ENCODE data around the gene OXSM.

The OXSM gene

DNA sequence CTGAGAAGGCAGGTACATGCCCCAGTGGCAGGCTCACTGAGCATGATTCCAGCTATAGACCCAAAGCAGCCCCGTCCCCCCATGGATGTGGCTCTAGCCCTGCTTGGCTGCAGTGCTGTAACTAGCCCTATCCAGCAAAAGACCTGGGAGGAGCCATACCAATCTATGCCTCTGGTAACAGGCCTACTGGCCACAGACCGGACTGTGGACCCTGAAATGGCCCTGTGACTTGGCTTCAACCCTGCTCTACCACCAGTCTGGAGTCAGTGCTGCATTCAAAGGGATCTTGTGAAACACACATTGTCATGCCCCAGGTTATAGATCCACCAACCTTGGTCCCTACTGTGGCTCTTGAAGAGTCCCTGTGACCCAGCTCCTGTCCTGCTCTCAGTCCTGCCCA, 46.7 kb downstream of the OXSM start:
- TF ChIP-seq RARB (CRISPR knock-in tag; IDR thresholded peaks at IDR 0.05) (no peak), SNAI2 (CRISPR knock-in tag; IDR thresholded peaks at IDR 0.05) (no peak), TOX (CRISPR knock-in tag; IDR thresholded peaks at IDR 0.05; ENCODE audit: borderline replicate concordance) (no peak), CSDC2 (CRISPR knock-in tag; IDR thresholded peaks at IDR 0.05) (no peak), TCF4 (CRISPR knock-in tag; IDR thresholded peaks at IDR 0.05; ENCODE audit: borderline replicate concordance) (no peak), ZFP30 (CRISPR knock-in tag; IDR thresholded peaks at IDR 0.05) (no peak), ZNF565 (CRISPR knock-in tag; conservative IDR thresholded peaks at IDR 0.05; ENCODE audit: low read depth) (no peak)
- TF ChIP-seq, protein P1, sequence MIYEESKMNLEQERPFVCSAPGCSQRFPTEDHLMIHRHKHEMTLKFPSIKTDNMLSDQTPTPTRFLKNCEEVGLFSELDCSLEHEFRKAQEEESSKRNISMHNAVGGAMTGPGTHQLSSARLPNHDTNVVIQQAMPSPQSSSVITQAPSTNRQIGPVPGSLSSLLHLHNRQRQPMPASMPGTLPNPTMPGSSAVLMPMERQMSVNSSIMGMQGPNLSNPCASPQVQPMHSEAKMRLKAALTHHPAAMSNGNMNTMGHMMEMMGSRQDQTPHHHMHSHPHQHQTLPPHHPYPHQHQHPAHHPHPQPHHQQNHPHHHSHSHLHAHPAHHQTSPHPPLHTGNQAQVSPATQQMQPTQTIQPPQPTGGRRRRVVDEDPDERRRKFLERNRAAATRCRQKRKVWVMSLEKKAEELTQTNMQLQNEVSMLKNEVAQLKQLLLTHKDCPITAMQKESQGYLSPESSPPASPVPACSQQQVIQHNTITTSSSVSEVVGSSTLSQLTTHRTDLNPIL (CRISPR knock-in tag; IDR thresholded peaks at IDR 0.05; ENCODE audit: low read depth), result no peak
- ATAC-seq, result no peak

DNA sequence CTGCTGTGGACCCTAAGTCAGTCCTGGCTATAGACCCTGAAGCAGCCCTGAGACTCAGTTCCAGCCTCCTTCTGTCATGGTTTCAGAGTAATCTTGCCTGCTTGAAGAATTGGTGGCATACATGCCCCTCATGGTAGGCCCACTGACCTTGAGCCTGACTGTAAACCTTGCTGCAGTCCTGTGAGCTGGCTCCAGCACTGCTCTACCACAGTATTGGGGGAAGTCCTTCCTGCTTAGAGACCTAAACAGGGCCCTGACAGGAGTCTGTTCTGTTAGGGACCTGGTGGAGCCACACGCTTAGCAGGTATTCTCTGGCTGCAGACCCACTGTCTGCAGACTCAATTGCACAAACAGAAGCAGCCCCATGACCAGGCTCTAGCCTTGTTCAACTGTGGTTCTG, 47.1 kb downstream of the OXSM start:
- TF ChIP-seq ZC3H10 (CRISPR knock-in tag; IDR thresholded peaks at IDR 0.05) (no peak), RARB (CRISPR knock-in tag; IDR thresholded peaks at IDR 0.05) (no peak), ZFP30 (CRISPR knock-in tag; IDR thresholded peaks at IDR 0.05) (no peak), SNAI2 (CRISPR knock-in tag; IDR thresholded peaks at IDR 0.05) (no peak), TOX (CRISPR knock-in tag; IDR thresholded peaks at IDR 0.05; ENCODE audit: borderline replicate concordance) (no peak), ZNF8 (CRISPR knock-in tag; IDR thresholded peaks at IDR 0.05) (no peak), PPARA (CRISPR knock-in tag; IDR thresholded peaks at IDR 0.05; ENCODE audit: borderline replicate concordance) (no peak), ZFP3 (CRISPR knock-in tag; IDR thresholded peaks at IDR 0.05) (no peak), BACH2 (CRISPR knock-in tag; IDR thresholded peaks at IDR 0.05; ENCODE audit: borderline replicate concordance) (no peak), OSR1 (CRISPR knock-in tag; IDR thresholded peaks at IDR 0.05) (no peak), ISL1 (CRISPR knock-in tag; IDR thresholded peaks at IDR 0.05) (no peak)
- TF ChIP-seq, protein P2, sequence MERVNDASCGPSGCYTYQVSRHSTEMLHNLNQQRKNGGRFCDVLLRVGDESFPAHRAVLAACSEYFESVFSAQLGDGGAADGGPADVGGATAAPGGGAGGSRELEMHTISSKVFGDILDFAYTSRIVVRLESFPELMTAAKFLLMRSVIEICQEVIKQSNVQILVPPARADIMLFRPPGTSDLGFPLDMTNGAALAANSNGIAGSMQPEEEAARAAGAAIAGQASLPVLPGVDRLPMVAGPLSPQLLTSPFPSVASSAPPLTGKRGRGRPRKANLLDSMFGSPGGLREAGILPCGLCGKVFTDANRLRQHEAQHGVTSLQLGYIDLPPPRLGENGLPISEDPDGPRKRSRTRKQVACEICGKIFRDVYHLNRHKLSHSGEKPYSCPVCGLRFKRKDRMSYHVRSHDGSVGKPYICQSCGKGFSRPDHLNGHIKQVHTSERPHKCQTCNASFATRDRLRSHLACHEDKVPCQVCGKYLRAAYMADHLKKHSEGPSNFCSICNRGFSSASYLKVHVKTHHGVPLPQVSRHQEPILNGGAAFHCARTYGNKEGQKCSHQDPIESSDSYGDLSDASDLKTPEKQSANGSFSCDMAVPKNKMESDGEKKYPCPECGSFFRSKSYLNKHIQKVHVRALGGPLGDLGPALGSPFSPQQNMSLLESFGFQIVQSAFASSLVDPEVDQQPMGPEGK (CRISPR knock-in tag; IDR thresholded peaks at IDR 0.05; ENCODE audit: borderline replicate concordance), result no peak
- TF ChIP-seq, protein P1 (CRISPR knock-in tag; IDR thresholded peaks at IDR 0.05; ENCODE audit: low read depth), result no peak
- no peak for ATAC-seq

DNA sequence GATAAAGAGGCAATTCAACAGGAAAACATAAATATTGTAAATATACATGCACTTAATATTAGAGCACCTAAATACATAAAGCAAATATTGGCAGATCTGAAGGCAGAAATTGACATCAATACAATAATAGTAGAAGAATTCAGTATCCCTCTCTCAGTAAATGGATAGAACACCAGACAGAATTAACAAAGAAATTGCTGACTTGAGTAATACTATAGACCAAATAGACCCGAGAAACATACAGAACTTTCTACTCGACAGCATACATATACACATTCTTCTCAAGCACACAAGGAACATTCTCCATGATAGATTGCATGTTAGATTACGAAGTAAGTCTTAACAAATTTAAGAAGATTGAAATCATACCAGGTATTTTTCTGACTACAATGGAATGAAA, 50.2 kb downstream of the OXSM start:
- ATAC-seq, result no peak
- no peak for TF ChIP-seq ZNF8 (CRISPR knock-in tag; IDR thresholded peaks at IDR 0.05)
- TF ChIP-seq, protein P3, sequence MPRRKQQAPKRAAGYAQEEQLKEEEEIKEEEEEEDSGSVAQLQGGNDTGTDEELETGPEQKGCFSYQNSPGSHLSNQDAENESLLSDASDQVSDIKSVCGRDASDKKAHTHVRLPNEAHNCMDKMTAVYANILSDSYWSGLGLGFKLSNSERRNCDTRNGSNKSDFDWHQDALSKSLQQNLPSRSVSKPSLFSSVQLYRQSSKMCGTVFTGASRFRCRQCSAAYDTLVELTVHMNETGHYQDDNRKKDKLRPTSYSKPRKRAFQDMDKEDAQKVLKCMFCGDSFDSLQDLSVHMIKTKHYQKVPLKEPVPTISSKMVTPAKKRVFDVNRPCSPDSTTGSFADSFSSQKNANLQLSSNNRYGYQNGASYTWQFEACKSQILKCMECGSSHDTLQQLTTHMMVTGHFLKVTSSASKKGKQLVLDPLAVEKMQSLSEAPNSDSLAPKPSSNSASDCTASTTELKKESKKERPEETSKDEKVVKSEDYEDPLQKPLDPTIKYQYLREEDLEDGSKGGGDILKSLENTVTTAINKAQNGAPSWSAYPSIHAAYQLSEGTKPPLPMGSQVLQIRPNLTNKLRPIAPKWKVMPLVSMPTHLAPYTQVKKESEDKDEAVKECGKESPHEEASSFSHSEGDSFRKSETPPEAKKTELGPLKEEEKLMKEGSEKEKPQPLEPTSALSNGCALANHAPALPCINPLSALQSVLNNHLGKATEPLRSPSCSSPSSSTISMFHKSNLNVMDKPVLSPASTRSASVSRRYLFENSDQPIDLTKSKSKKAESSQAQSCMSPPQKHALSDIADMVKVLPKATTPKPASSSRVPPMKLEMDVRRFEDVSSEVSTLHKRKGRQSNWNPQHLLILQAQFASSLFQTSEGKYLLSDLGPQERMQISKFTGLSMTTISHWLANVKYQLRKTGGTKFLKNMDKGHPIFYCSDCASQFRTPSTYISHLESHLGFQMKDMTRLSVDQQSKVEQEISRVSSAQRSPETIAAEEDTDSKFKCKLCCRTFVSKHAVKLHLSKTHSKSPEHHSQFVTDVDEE (CRISPR knock-in tag; IDR thresholded peaks at IDR 0.05), result no peak
- no peak for TF ChIP-seq ZFP30 (CRISPR knock-in tag; IDR thresholded peaks at IDR 0.05)
- TF ChIP-seq, protein P4, sequence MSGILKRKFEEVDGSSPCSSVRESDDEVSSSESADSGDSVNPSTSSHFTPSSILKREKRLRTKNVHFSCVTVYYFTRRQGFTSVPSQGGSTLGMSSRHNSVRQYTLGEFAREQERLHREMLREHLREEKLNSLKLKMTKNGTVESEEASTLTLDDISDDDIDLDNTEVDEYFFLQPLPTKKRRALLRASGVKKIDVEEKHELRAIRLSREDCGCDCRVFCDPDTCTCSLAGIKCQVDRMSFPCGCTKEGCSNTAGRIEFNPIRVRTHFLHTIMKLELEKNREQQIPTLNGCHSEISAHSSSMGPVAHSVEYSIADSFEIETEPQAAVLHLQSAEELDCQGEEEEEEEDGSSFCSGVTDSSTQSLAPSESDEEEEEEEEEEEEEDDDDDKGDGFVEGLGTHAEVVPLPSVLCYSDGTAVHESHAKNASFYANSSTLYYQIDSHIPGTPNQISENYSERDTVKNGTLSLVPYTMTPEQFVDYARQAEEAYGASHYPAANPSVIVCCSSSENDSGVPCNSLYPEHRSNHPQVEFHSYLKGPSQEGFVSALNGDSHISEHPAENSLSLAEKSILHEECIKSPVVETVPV (CRISPR knock-in tag; IDR thresholded peaks at IDR 0.05), result no peak
- TF ChIP-seq ISL1 (CRISPR knock-in tag; IDR thresholded peaks at IDR 0.05), result no peak
- TF ChIP-seq ZNF70 (CRISPR knock-in tag; IDR thresholded peaks at IDR 0.05), result no peak

DNA sequence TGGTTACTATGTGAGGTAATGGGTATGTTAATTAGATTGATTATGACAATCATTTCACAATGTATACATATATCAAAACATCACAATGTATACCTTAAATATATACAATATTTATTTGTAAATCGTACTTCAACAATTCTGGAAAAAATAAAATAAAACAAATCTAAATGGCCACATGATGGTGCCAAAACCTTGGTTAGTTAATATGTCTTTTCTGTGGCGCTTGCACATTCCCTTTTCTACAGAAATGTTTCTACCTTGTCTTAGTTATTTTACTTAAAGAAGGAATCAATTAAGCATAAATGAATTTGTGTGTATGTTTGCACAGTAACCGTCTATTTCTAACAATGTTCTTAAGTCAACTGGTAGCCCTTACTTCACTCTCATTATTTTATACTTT, 53.4 kb downstream of the OXSM start:
- no peak for ATAC-seq
- TF ChIP-seq GLIS3 (CRISPR knock-in tag; IDR thresholded peaks at IDR 0.05), result no peak
- TF ChIP-seq RARB (CRISPR knock-in tag; IDR thresholded peaks at IDR 0.05), result no peak
- no peak for TF ChIP-seq ZFP3 (CRISPR knock-in tag; IDR thresholded peaks at IDR 0.05)
- TF ChIP-seq BACH2 (CRISPR knock-in tag; IDR thresholded peaks at IDR 0.05; ENCODE audit: borderline replicate concordance), result no peak
- TF ChIP-seq ISL1 (CRISPR knock-in tag; IDR thresholded peaks at IDR 0.05), result no peak
- no peak for TF ChIP-seq ZFP30 (CRISPR knock-in tag; IDR thresholded peaks at IDR 0.05)
- TF ChIP-seq TOX (CRISPR knock-in tag; IDR thresholded peaks at IDR 0.05; ENCODE audit: borderline replicate concordance), result no peak
- TF ChIP-seq ZC3H10 (CRISPR knock-in tag; IDR thresholded peaks at IDR 0.05), result no peak
- TF ChIP-seq, protein P5, sequence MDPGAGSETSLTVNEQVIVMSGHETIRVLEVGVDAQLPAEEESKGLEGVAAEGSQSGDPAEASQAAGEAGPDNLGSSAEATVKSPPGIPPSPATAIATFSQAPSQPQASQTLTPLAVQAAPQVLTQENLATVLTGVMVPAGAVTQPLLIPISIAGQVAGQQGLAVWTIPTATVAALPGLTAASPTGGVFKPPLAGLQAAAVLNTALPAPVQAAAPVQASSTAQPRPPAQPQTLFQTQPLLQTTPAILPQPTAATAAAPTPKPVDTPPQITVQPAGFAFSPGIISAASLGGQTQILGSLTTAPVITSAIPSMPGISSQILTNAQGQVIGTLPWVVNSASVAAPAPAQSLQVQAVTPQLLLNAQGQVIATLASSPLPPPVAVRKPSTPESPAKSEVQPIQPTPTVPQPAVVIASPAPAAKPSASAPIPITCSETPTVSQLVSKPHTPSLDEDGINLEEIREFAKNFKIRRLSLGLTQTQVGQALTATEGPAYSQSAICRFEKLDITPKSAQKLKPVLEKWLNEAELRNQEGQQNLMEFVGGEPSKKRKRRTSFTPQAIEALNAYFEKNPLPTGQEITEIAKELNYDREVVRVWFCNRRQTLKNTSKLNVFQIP (CRISPR knock-in tag; IDR thresholded peaks at IDR 0.05; ENCODE audit: borderline replicate concordance, low read depth), result no peak
- TF ChIP-seq, protein P4 (CRISPR knock-in tag; IDR thresholded peaks at IDR 0.05), result no peak
- TF ChIP-seq TCF4 (CRISPR knock-in tag; IDR thresholded peaks at IDR 0.05; ENCODE audit: borderline replicate concordance), result no peak
- TF ChIP-seq ZNF70 (CRISPR knock-in tag; IDR thresholded peaks at IDR 0.05), result no peak
- no peak for TF ChIP-seq ZNF565 (CRISPR knock-in tag; conservative IDR thresholded peaks at IDR 0.05; ENCODE audit: low read depth)
- TF ChIP-seq, protein P1 (CRISPR knock-in tag; IDR thresholded peaks at IDR 0.05; ENCODE audit: low read depth), result no peak

All from SK-N-SH treated with all-trans-retinoic acid at 6 μM for 48 hours (cell line).